Measurements from ENCODE around the gene PXMP4. TPM values are rescaled to one million over a fixed set of nuclear protein-coding genes. Genes with fewer than 3 reads are reported as not detected.

The PXMP4 gene
- total and polyA plus RNA-seq, 9 of the 15 experiments (the other 6 are each of a cell fraction or from before 2014, with no cell fraction given): 4.8 to 29.1 (median 6.8) TPM

DNA sequence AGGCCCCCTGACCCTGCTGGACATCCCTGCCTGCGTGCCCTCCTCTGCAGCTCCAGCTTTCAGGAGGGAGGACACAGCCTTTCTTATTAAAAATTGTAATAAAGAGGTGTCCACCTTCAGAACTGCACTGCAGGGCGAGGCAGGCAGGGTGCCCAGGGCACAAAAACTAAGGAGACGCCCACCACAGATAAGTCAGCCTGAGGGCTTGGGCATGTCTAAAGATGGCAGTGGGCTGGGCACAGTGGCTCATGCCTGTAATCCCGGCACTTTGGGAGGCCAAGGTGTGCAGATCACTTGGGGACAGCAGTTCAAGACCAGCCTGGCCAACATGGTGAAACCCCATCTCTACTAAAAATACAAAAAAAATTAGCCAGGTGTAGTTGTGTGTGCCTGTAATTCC lies 64.9 kb downstream of the PXMP4 start:
- Histone ChIP-seq H3K4me3 (no peak overlapping the region), H3K4me2 (ENCODE audit: insufficient read depth, low read length) (no peak overlapping the region), H4K20me1 (replicated peaks; ENCODE audit: control insufficient read depth, insufficient read depth, low read length) (peaks cover 18% of the 10 kb centered on the region; the same call in 1 of the 2 replicates), H2AFZ (ENCODE audit: low read depth, low read length) (no peak overlapping the region), H3K9ac (ENCODE audit: insufficient read depth in 1 of 2, low read depth in 2 of 2, low read length in 2 of 2) (peak overlapping the region in 1 of 2 experiments; percentile 43; a peak in 1 of 4 replicates), H3K79me2 (ENCODE audit: control insufficient read depth, insufficient read depth, low read length) (no peaks in the 10 kb centered on the region), H3K36me3 (ENCODE audit: control insufficient read depth, insufficient read depth, low read length) (peaks cover 39% of the 10 kb centered on the region; the same call in 1 of the 3 replicates), H3K4me1 (replicated peaks in 1 of 2; ENCODE audit: control insufficient read depth in 2 of 2, insufficient read depth in 2 of 2, low read length in 2 of 2) (peaks cover 6 to 40% of the 10 kb centered on the region in 2 experiments; a peak in 3 of 5 replicates), H3K27me3 (ENCODE audit: control insufficient read depth in 2 of 2, insufficient read depth in 2 of 2, low read length in 2 of 2) (no peaks in the 10 kb centered on the region), H3K9me3 (replicated peaks; ENCODE audit: control insufficient read depth, insufficient read depth, low read depth, low read length) (no peaks in the 10 kb centered on the region), H3K27ac (ENCODE audit: extremely low read depth, low read depth, low read length) (no peak overlapping the region), H3K9me1 (ENCODE audit: control insufficient read depth, insufficient read depth, low read length) (peaks cover under 1% of the 10 kb centered on the region)
- POLR2A ChIA-PET: interaction anchor here (0.7 to 4.5 kb wide), 4 partner anchors 9 to 342 kb away, joined by 3 to 51 read pairs (median 4); partner anchors contain the start of gene ACTL10
- DNase-seq (ENCODE audit: extremely low read depth in 1 of 4, low spot score in 3 of 4): no peak
- no peak for ATAC-seq
- FAIRE-seq: no peak
- in situ Hi-C loops (cut with MboI): loop anchor here (10.0 kb wide), 1 partner anchor 240 kb away; no protein-coding TSS in a partner anchor
- CTCF ChIA-PET (ENCODE audit: low intra/inter-chr PET ratio): no interaction called here
- 67% methylated on average over 4 of the region's 4 CpGs for WGBS (ENCODE audit: insufficient coverage, low coverage, missing lambda C conversion rate)
- BruUV-seq (replicated peaks): no TSS peak
- intact Hi-C loops (cut with micrococcal nuclease): no loop called here
- TF ChIP-seq BCL6 (CRISPR knock-in tag; IDR thresholded peaks at IDR 0.05): no peak
- no peak for TF ChIP-seq TCF7L2 (IDR thresholded peaks at IDR 0.05; ENCODE audit: low read depth, low read length)
- no peak for TF ChIP-seq REST (IDR thresholded peaks at IDR 0.05; ENCODE audit: borderline replicate concordance)
- TF ChIP-seq REST (CRISPR knock-in tag; IDR thresholded peaks at IDR 0.05; ENCODE audit: low read depth): no peak
- TF ChIP-seq MCM7 (IDR thresholded peaks at IDR 0.05): no peak
- no peak for TF ChIP-seq HDAC1 (IDR thresholded peaks at IDR 0.05)
- TF ChIP-seq DPF2 (IDR thresholded peaks at IDR 0.05): no peak
- TF ChIP-seq TCF3 (CRISPR knock-in tag; IDR thresholded peaks at IDR 0.05): no peak
- TF ChIP-seq IFI16 (CRISPR knock-in tag; IDR thresholded peaks at IDR 0.05): no peak
- no peak for TF ChIP-seq HLTF (IDR thresholded peaks at IDR 0.05)
- no peak for TF ChIP-seq USF1 (CRISPR knock-in tag; IDR thresholded peaks at IDR 0.05)
